ENCODE measurements around the gene PLXNA1.

Gene PLXNA1

DNA sequence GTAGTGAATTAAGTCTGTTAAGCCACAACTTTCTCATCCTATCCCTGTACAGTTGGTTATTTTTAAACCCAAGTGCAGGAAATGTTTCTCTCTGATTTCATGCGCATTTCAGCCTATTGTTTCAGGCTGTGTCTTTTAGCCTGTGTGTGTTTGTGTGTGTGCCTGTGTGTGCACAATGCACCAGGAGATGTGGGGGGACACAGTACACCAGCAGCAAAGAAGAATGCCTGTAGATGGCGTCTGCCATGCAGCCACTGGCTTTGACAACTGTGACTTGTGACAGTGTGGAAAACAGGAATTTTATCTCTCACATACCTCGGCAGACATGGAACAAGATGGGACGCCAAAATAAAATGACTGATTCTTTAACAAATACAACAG, 43.6 kb upstream of the PLXNA1 start:
- TF ChIP-seq FOXM1 (IDR thresholded peaks at IDR 0.05; ENCODE audit: borderline replicate concordance, low read depth) (no peak), ZBTB7A (IDR thresholded peaks at IDR 0.05; ENCODE audit: low read depth) (no peak), TCF12 (IDR thresholded peaks at IDR 0.05; ENCODE audit: low read depth) (no peak), CEBPB (IDR thresholded peaks at IDR 0.05) (no peak)
- TF ChIP-seq, protein P1, sequence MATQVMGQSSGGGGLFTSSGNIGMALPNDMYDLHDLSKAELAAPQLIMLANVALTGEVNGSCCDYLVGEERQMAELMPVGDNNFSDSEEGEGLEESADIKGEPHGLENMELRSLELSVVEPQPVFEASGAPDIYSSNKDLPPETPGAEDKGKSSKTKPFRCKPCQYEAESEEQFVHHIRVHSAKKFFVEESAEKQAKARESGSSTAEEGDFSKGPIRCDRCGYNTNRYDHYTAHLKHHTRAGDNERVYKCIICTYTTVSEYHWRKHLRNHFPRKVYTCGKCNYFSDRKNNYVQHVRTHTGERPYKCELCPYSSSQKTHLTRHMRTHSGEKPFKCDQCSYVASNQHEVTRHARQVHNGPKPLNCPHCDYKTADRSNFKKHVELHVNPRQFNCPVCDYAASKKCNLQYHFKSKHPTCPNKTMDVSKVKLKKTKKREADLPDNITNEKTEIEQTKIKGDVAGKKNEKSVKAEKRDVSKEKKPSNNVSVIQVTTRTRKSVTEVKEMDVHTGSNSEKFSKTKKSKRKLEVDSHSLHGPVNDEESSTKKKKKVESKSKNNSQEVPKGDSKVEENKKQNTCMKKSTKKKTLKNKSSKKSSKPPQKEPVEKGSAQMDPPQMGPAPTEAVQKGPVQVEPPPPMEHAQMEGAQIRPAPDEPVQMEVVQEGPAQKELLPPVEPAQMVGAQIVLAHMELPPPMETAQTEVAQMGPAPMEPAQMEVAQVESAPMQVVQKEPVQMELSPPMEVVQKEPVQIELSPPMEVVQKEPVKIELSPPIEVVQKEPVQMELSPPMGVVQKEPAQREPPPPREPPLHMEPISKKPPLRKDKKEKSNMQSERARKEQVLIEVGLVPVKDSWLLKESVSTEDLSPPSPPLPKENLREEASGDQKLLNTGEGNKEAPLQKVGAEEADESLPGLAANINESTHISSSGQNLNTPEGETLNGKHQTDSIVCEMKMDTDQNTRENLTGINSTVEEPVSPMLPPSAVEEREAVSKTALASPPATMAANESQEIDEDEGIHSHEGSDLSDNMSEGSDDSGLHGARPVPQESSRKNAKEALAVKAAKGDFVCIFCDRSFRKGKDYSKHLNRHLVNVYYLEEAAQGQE (IDR thresholded peaks at IDR 0.05; ENCODE audit: low read depth): no peak

DNA sequence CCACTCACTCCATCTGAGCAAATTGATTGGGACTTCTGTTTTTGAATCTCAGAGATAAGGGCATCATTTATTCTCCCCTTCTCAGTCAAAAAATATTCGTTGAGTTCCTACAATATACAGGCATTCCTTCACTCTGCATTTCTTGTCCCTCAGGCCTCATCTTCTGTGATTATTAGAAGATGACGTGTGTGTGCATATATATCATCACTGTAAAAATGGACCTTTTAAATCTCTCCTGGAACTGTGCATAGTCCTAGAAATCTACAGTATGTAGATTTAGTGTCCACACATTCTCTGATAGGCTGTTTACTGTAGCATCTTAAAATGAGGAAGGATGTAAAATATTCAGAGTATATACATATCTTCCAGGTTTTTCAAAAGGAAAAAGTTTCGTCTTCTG, 43.2 kb upstream of the PLXNA1 start:
- TF ChIP-seq YY1 (IDR thresholded peaks at IDR 0.05; ENCODE audit: low read depth) (no peak), CREB1 (IDR thresholded peaks at IDR 0.05; ENCODE audit: low read depth) (no peak), RAD21 (IDR thresholded peaks at IDR 0.05; ENCODE audit: low read depth) (no peak), EP300 (IDR thresholded peaks at IDR 0.05; ENCODE audit: borderline replicate concordance) (no peak), TAF1 (IDR thresholded peaks at IDR 0.05; ENCODE audit: low read depth) (no peak)
- TF ChIP-seq, protein P1 (IDR thresholded peaks at IDR 0.05; ENCODE audit: low read depth): no peak
- TF ChIP-seq, protein P2, sequence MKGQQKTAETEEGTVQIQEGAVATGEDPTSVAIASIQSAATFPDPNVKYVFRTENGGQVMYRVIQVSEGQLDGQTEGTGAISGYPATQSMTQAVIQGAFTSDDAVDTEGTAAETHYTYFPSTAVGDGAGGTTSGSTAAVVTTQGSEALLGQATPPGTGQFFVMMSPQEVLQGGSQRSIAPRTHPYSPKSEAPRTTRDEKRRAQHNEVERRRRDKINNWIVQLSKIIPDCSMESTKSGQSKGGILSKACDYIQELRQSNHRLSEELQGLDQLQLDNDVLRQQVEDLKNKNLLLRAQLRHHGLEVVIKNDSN (IDR thresholded peaks at IDR 0.05): no peak
- TF ChIP-seq, protein P3, sequence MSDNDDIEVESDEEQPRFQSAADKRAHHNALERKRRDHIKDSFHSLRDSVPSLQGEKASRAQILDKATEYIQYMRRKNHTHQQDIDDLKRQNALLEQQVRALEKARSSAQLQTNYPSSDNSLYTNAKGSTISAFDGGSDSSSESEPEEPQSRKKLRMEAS (IDR thresholded peaks at IDR 0.05): no peak

DNA sequence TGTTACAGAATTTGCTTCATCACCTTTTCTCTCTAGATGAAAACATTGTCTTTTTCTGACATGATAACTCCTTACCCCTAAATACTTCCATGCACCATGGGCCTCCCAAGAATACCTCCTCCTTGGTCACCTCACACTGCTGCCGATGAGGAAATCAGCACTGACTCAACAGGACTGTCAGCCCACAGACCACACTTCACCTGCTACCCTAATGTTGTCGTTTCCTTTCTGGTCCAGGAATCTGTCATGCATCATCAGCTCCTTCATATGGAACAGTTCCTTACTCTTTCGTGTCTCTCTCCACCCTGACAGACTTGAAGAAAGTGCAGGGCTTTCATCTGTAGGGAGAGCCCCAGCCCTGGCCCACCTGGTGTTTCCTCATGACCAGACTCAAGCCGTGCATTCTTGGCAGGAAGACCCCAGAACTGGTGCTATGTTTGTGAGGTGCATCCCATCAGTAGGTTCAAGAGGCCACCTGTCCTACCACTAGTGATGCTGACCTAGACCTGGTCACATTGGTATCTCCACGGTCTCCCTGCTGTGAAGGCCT, 41.1 kb upstream of the PLXNA1 start:
- TF ChIP-seq, protein P3 (IDR thresholded peaks at IDR 0.05): no peak
- TF ChIP-seq FOXM1 (IDR thresholded peaks at IDR 0.05; ENCODE audit: borderline replicate concordance, low read depth): no peak
- TF ChIP-seq ZBTB7A (IDR thresholded peaks at IDR 0.05; ENCODE audit: low read depth): no peak
- no peak for TF ChIP-seq RAD21 (IDR thresholded peaks at IDR 0.05; ENCODE audit: low read depth)
- TF ChIP-seq YY1 (IDR thresholded peaks at IDR 0.05; ENCODE audit: low read depth): no peak
- no peak for TF ChIP-seq TEAD4 (IDR thresholded peaks at IDR 0.05)
- TF ChIP-seq TAF1 (IDR thresholded peaks at IDR 0.05; ENCODE audit: low read depth): no peak
- TF ChIP-seq NFIC (IDR thresholded peaks at IDR 0.05): no peak
- TF ChIP-seq, protein P2 (IDR thresholded peaks at IDR 0.05): no peak
- no peak for TF ChIP-seq TCF12 (IDR thresholded peaks at IDR 0.05; ENCODE audit: low read depth)
- no peak for TF ChIP-seq EGR1 (IDR thresholded peaks at IDR 0.05)
- TF ChIP-seq, protein P1 (IDR thresholded peaks at IDR 0.05; ENCODE audit: low read depth): no peak
- no peak for TF ChIP-seq EP300 (IDR thresholded peaks at IDR 0.05; ENCODE audit: borderline replicate concordance)
- TF ChIP-seq CEBPB (IDR thresholded peaks at IDR 0.05): no peak
- TF ChIP-seq CREB1 (IDR thresholded peaks at IDR 0.05; ENCODE audit: low read depth): no peak

DNA sequence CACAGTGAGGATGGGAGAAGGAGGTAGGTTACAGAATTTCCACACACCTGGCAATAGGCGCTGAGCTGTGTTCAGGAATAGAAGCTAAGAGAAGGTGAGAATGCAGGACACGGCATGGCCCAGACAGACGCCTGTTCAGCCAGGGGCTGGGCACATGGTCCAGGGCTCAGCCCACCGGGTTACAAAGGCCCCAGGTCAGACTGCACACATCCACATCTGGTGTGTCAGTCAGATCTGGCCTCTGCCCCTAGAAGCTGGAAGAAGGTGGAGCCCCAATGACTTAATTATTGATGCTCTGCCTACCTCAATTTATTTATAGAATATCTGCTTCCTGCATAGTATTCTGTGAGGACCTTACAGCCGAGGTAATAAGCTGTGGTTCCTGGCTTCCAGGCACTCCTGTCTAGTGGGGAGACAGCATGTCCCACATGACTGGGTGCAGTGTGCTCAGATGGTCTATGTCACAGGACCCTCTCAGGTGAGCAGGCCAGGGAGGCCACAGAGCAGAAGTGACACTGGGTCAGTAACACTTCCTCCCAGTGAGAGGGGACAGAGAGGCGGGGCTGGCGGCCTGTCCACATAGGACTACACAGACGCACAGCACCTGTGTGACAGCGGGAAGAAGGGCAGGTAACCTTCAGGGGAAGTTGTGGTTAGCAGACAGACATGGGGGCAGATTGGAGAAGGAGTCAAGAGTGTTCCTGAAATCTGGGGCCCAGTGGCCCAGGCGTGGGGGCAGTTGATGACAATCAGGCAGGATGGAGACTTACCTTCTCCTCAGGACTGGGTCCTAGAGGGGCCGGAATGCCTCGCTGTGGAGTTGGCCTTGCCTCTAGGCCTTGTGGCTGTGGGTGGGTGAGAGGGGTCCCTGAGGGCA, 38.6 kb upstream of the PLXNA1 start:
- TF ChIP-seq FOXM1 (IDR thresholded peaks at IDR 0.05; ENCODE audit: borderline replicate concordance, low read depth) (no peak), NFIC (IDR thresholded peaks at IDR 0.05) (no peak), YY1 (IDR thresholded peaks at IDR 0.05; ENCODE audit: low read depth) (no peak), CEBPB (IDR thresholded peaks at IDR 0.05) (no peak), EGR1 (IDR thresholded peaks at IDR 0.05) (no peak)
- TF ChIP-seq, protein P3 (IDR thresholded peaks at IDR 0.05): no peak

Measured in Ishikawa (cell line).